Brain microvascular endothelial cell (primary cell): ENCODE measurements around the gene SLC6A7.

Source experiments
- DNase-seq: peaks from one replicate; pipeline ENCODE4 v3.0.0-alpha.2; 2020
- H3K27ac ChIP-seq: fragments of 250-450 bp; sonication (Bioruptor Pico); 2 replicates; pipeline ENCODE4 v1.5.1; 2020; ENCODE audit warnings: mild to moderate bottlenecking, moderate library complexity
- H3K27me3 ChIP-seq: fragments of 250-450 bp; sonication (Bioruptor Pico); replicated peaks from 2 replicates; pipeline ENCODE4 v1.5.1; 2020; ENCODE audit warnings: mild to moderate bottlenecking
- H3K36me3 ChIP-seq: fragments of 250-450 bp; sonication (Bioruptor Pico); replicated peaks from 2 replicates; pipeline ENCODE4 v1.5.1; 2020; ENCODE audit warnings: mild to moderate bottlenecking
- H3K4me3 ChIP-seq: 2 replicates; pipeline ENCODE4 v1.5.1; 2011; ENCODE audit warnings: low read depth, mild to moderate bottlenecking, control low read depth, low read length, moderate library complexity
- CTCF ChIP-seq: IDR thresholded peaks from 2 replicates; pipeline ENCODE4 v1.5.1; 2011; ENCODE audit warnings: low read depth, mild to moderate bottlenecking, moderate library complexity, low read length, control low read depth, inconsistent platforms; ENCODE audit errors: missing control alignments
- in situ Hi-C: cut with HindIII; loops from 2 replicates; pipeline ENCODE4 v1.10.0; 2017; ENCODE audit warnings: low sequenced_read_pairs, low pct_ligation_motif_present

The SLC6A7 gene

GRCh38 chr5:150189728-150190502, at the start of gene SLC6A7:
TSS of gene SLC6A7 (plus strand) at chr5:150190062. CDS start at chr5:150190328, 266 bp downstream.
- H3K36me3 ChIP-seq = no peaks in the 10 kb centered on the region
- no peak for DNase-seq
- in situ Hi-C loops = no loop called here
- H3K27me3 ChIP-seq = peaks cover 33% of the 10 kb centered on the region
- no peak within 1 kb of the TSS for H3K27ac ChIP-seq
- no peak within 1 kb of the TSS for H3K4me3 ChIP-seq
- TF ChIP-seq CTCF = no peak

- peak; percentile 95 for DNase-seq
- no peak for TF ChIP-seq CTCF
- Histone ChIP-seq H3K27me3 (no peaks in the 10 kb centered on the region), H3K4me3 (no peak overlapping the region), H3K27ac (peak overlapping the region; percentile 94), H3K36me3 (peaks cover 22% of the 10 kb centered on the region)
- in situ Hi-C loops = no loop called here
These were observed 49.0 kb upstream of the SLC6A7 start for GRCh38 chr5:150140830-150141229.

GRCh38 chr5:150141544-150142184, 48.2 kb upstream of the SLC6A7 start:
- peak overlapping the region; percentile 94 for H3K27ac ChIP-seq
- no peaks in the 10 kb centered on the region for H3K27me3 ChIP-seq

GRCh38 chr5:150142185-150142958, 47.5 kb upstream of the SLC6A7 start:
- Histone ChIP-seq H3K4me3 (no peak overlapping the region), H3K27me3 (no peaks in the 10 kb centered on the region), H3K27ac (peak overlapping the region; percentile 94), H3K36me3 (peaks cover 12% of the 10 kb centered on the region)
- DNase-seq = no peak
- in situ Hi-C loops = no loop called here
- no peak for TF ChIP-seq CTCF

More at GRCh38 chr5:150141544-150142184, 48.2 kb upstream of the SLC6A7 start:
- DNase-seq = peak; percentile 77
- TF ChIP-seq CTCF = no peak
- H3K36me3 ChIP-seq = peaks cover 16% of the 10 kb centered on the region
- in situ Hi-C loops = no loop called here
- H3K4me3 ChIP-seq = no peak overlapping the region

- Histone ChIP-seq H3K27ac (peak overlapping the region; percentile 94), H3K27me3 (no peaks in the 10 kb centered on the region), H3K4me3 (no peak overlapping the region), H3K36me3 (peaks cover 12% of the 10 kb centered on the region)
- in situ Hi-C loops = no loop called here
- no peak for TF ChIP-seq CTCF
- peak; percentile 94 for DNase-seq
These were observed 46.9 kb upstream of the SLC6A7 start for GRCh38 chr5:150142959-150143349.
